Right lobe of liver (tissue), 6 donors: Measurements from ENCODE around the gene DELE1. TPM values are rescaled to one million over a fixed set of nuclear protein-coding genes. Genes with fewer than 3 reads are reported as not detected.

ENCODE experiments used
- ATAC-seq, 4 donors: fragments of 200-7000 bp; cut with Tn5 transposase; one replicate each; pipeline ENCODE4 v1.9.1; 2020; ENCODE audit warnings: mild to moderate bottlenecking in 4 of 4, moderate library complexity in 4 of 4
- DNase-seq, 3 donors: peaks; one replicate each; pipeline ENCODE4 v3.0.0-alpha.2; 2020
- H3K27ac ChIP-seq, 3 donors: fragments of 200-600 bp; one replicate each; pipeline ENCODE4 v1.8.0; 2022
- H3K27me3 ChIP-seq, 2 donors: fragments of 200-600 bp; one replicate each; pipeline ENCODE4 v1.8.0; 2022
- H3K36me3 ChIP-seq, 4 donors: fragments of 200-600 bp; sonication (generic) in 1 of 4; one replicate each; pipeline versions ENCODE4 v1.5.1 to v1.8.0; 2017 to 2022; ENCODE audit warnings: control low read depth in 1 of 4
- H3K4me1 ChIP-seq, 4 donors: fragments of 200-600 bp; sonication (generic) in 1 of 4; one replicate each; pipeline versions ENCODE4 v1.5.1 to v1.8.0; 2017 to 2022; ENCODE audit warnings: control low read depth in 1 of 4
- H3K4me3 ChIP-seq, 3 donors: fragments of 200-600 bp; one replicate each; pipeline ENCODE4 v1.8.0; 2022
- H3K9me3 ChIP-seq, 4 donors: fragments of 200-600 bp; sonication (generic) in 1 of 4; one replicate each; pipeline versions ENCODE4 v1.5.1 to v1.8.0; 2017 to 2022; ENCODE audit warnings: control low read depth in 1 of 4
- CTCF ChIP-seq, 4 donors: fragments of 200-600 bp in 3 of 4; fragments of 450-650 bp in 1 of 4; IDR thresholded peaks; one replicate each; pipeline versions ENCODE4 v1.5.1 to v1.8.0; 2016 to 2022; ENCODE audit warnings: antibody characterized with exemption in 4 of 4, mild to moderate bottlenecking in 2 of 4
- POLR2A ChIP-seq: fragments of 450-650 bp; IDR thresholded peaks from one replicate; pipeline ENCODE4 v1.6.1; 2017; ENCODE audit warnings: antibody characterized with exemption, mild to moderate bottlenecking
- WGBS: methylation state at CpG from one replicate; pipeline ENCODE4 v1.1.6; 2018; ENCODE audit warnings: low coverage, low lambda C conversion rate; ENCODE audit not compliant: insufficient coverage; ENCODE audit errors: missing lambda C conversion rate; 5-methylcytosine and 5-hydroxymethylcytosine counted together
- intact Hi-C, 2 donors: fragments of 100-400 bp; cut with DNase I; formaldehyde crosslinking; loops; one replicate each; pipeline versions ENCODE4 v1.11.2 to v1.14.1; 2022
- total RNA-seq, 6 experiments: library from RNA; depleted of rRNA in 2 of 6; stranded (reverse); fragments of >200 nt in 2 of 6; fragmentation: NEBNext Ultra II Directional in 3 of 6; extraction: Animal tissue kit (Norgen Biotek cat#: 25700) in 3 of 6; gene quantifications; one replicate each; pipeline versions ENCODE4 v1.1.0 to v1.2.4, GENCODE V29; 2016 to 2023
- donor health status: DM: no; HTN: yes; CAD: no.
- donor health status: DM: no; HTN: no; CAD: no.
- donor health status: DM: no; HTN: no; CAD: no.
- donor health status: DM: no; HTN: yes; CAD: no.
- donor health status: DM: no; HTN: yes; CAD: no.

The DELE1 gene
- total RNA-seq, 6 experiments from 2014 or later, result 39.4 to 57.9 (median 43.8) TPM

- Histone ChIP-seq H3K36me3 (no peaks in the 10 kb centered on the region), H3K27me3 (no peaks in the 10 kb centered on the region), H3K4me1 (peaks cover 0 to 6% (median 0%) of the 10 kb centered on the region in 4 donors), H3K27ac (no peak overlapping the region), H3K4me3 (no peak overlapping the region), H3K9me3 (no peaks in the 10 kb centered on the region)
- no peak for ATAC-seq
- TF ChIP-seq CTCF (IDR thresholded peaks at IDR 0.05) (no peak), POLR2A (no peak)
- WGBS, result 15% methylated on average over 5 of the region's 7 CpGs
- intact Hi-C loops, result loop anchor here (5.0 kb wide), 3 partner anchors 77 to 188 kb away; partner anchors contain the start of gene PCDH12 (in 1 of the 2)
- peak in 1 of 3 donors; percentile 38 for DNase-seq
Observed at GRCh38 chr5:141879941-141880738, 43.5 kb upstream of the DELE1 start.

GRCh38 chr5:141880961-141881801, 42.5 kb upstream of the DELE1 start:
- DNase-seq, result peak in 1 of 3 donors; percentile 11
- WGBS, result 30% methylated on average over 7 of the region's 8 CpGs
- H3K9me3 ChIP-seq, result no peaks in the 10 kb centered on the region
- intact Hi-C loops, result loop anchor here (5.0 kb wide), 3 partner anchors 76 to 189 kb away; partner anchors contain the start of gene PCDH12 (in 1 of the 2)
- no peaks in the 10 kb centered on the region for H3K36me3 ChIP-seq
- H3K27me3 ChIP-seq, result no peaks in the 10 kb centered on the region
- H3K27ac ChIP-seq, result no peak overlapping the region
- no peak for TF ChIP-seq CTCF (IDR thresholded peaks at IDR 0.05)
- TF ChIP-seq POLR2A, result no peak
- H3K4me1 ChIP-seq, result peaks cover 0 to 4% (median 0%) of the 10 kb centered on the region in 4 donors
- ATAC-seq, result no peak
- no peak overlapping the region for H3K4me3 ChIP-seq

GRCh38 chr5:141881886-141882285, 41.8 kb upstream of the DELE1 start:
- Histone ChIP-seq H3K27ac (no peak overlapping the region), H3K36me3 (no peaks in the 10 kb centered on the region), H3K27me3 (no peaks in the 10 kb centered on the region), H3K4me3 (no peak overlapping the region), H3K4me1 (peaks cover 0 to 4% (median 0%) of the 10 kb centered on the region in 4 donors), H3K9me3 (no peaks in the 10 kb centered on the region)
- WGBS, result 30% methylated on average over 2 of the region's 4 CpGs
- DNase-seq (no peak), ATAC-seq (no peak)
- TF ChIP-seq CTCF (IDR thresholded peaks at IDR 0.05), result no peak
- TF ChIP-seq POLR2A, result no peak
- intact Hi-C loops, result loop anchor here (5.0 kb wide), 3 partner anchors 75 to 190 kb away; partner anchors contain the start of gene PCDH12 (in 1 of the 2)

- intact Hi-C loops, result loop anchor here (5.0 kb wide), 3 partner anchors 75 to 190 kb away; partner anchors contain the start of gene PCDH12 (in 1 of the 2)
- DNase-seq, result no peak
- Histone ChIP-seq H3K9me3 (no peaks in the 10 kb centered on the region), H3K27me3 (no peaks in the 10 kb centered on the region), H3K4me3 (no peak overlapping the region), H3K27ac (no peak overlapping the region), H3K4me1 (peaks cover 0 to 4% (median 0%) of the 10 kb centered on the region in 4 donors), H3K36me3 (no peaks in the 10 kb centered on the region)
- WGBS, result 12% methylated on average over 13 of the region's 13 CpGs
- ATAC-seq, result no peak
- no peak for TF ChIP-seq POLR2A
- TF ChIP-seq CTCF (IDR thresholded peaks at IDR 0.05), result no peak
Observed at GRCh38 chr5:141882594-141883183, 41.0 kb upstream of the DELE1 start.
